ENCODE results near the gene RANBP17. TPM values are rescaled to one million over a fixed set of nuclear protein-coding genes. Genes with fewer than 3 reads are reported as not detected.

RANBP17 gene
- total RNA-seq, 1 donor from 2014 or later, result 12.3 TPM

DNA sequence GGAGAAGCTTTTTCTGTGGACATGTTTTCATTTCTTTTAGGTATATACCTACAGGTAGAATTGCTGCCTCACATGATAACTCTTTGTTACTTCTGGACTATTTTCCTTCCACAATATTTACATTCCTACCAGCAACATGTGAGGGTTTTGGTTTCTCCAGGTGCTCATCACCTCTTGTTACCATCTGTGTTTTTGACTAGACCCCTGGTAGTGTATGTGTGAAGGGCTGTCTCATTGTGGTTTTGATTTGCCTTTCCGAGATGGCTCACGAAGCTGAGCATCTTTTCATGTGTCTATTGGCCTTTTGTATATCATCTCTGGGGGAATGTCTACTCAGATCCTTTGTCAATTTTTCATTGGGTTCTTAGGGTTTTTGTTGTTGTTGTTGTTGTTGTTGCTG lies 17.2 kb upstream of the RANBP17 start:
- TF ChIP-seq, protein P1, sequence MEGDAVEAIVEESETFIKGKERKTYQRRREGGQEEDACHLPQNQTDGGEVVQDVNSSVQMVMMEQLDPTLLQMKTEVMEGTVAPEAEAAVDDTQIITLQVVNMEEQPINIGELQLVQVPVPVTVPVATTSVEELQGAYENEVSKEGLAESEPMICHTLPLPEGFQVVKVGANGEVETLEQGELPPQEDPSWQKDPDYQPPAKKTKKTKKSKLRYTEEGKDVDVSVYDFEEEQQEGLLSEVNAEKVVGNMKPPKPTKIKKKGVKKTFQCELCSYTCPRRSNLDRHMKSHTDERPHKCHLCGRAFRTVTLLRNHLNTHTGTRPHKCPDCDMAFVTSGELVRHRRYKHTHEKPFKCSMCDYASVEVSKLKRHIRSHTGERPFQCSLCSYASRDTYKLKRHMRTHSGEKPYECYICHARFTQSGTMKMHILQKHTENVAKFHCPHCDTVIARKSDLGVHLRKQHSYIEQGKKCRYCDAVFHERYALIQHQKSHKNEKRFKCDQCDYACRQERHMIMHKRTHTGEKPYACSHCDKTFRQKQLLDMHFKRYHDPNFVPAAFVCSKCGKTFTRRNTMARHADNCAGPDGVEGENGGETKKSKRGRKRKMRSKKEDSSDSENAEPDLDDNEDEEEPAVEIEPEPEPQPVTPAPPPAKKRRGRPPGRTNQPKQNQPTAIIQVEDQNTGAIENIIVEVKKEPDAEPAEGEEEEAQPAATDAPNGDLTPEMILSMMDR (IDR thresholded peaks at IDR 0.05), result no peak

DNA sequence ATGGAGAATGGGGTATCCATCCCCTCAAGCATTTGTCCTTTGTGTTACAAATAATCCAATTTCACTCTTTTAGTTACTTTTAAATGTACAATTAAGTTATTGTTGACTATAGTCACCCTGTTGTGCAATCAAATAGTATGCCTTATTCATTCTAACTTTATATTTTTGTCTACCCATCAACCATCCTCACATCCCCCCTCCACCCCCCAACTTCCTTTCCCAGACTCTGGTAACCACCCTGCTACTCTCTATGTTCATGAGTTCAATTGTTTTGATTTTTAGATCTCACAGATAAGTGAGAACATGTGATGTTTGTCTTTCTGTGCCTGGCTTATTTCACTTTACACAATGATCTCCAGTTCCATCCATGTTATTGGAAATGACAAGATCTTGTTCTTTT lies 15.4 kb upstream of the RANBP17 start:
- H3K4me1 ChIP-seq, result no peaks in the 10 kb centered on the region
- no peaks in the 10 kb centered on the region for H3K36me3 ChIP-seq
- no peaks in the 10 kb centered on the region for H3K27me3 ChIP-seq (ENCODE audit: low read depth)
- no peak overlapping the region for H3K27ac ChIP-seq
- intact Hi-C loops (cut with DNase I), result no loop called here
- no peak for ATAC-seq
- no peaks in the 10 kb centered on the region for H3K9me3 ChIP-seq
- no peak for DNase-seq
- TF ChIP-seq, protein P1 (IDR thresholded peaks at IDR 0.05), result no peak
- H3K4me3 ChIP-seq, result no peak overlapping the region

More for the DNA sequence above, 17.2 kb upstream of the RANBP17 start:
- H3K36me3 ChIP-seq, result no peaks in the 10 kb centered on the region
- H3K27me3 ChIP-seq (ENCODE audit: low read depth), result no peaks in the 10 kb centered on the region
- H3K4me3 ChIP-seq, result no peak overlapping the region
- no peaks in the 10 kb centered on the region for H3K4me1 ChIP-seq
- no peaks in the 10 kb centered on the region for H3K9me3 ChIP-seq
- DNase-seq, result no peak
- ATAC-seq, result no peak
- intact Hi-C loops (cut with DNase I), result no loop called here
- no peak overlapping the region for H3K27ac ChIP-seq

- TF ChIP-seq, protein P1 (IDR thresholded peaks at IDR 0.05), result no peak
- ATAC-seq, result no peak
- Histone ChIP-seq H3K4me3 (no peak overlapping the region), H3K27ac (no peak overlapping the region), H3K36me3 (no peaks in the 10 kb centered on the region), H3K9me3 (no peaks in the 10 kb centered on the region), H3K27me3 (ENCODE audit: low read depth) (no peaks in the 10 kb centered on the region), H3K4me1 (no peaks in the 10 kb centered on the region)
- intact Hi-C loops (cut with DNase I), result no loop called here
- DNase-seq, result no peak
Measured at GRCh38 chr5:170846846-170847245, 15.0 kb upstream of the RANBP17 start.

GRCh38 chr5:170848033-170848432 lies 13.8 kb upstream of the RANBP17 start:
- intact Hi-C loops (cut with DNase I), result no loop called here
- Histone ChIP-seq H3K9me3 (no peaks in the 10 kb centered on the region), H3K27me3 (ENCODE audit: low read depth) (no peaks in the 10 kb centered on the region), H3K4me1 (no peaks in the 10 kb centered on the region), H3K4me3 (no peak overlapping the region), H3K36me3 (no peaks in the 10 kb centered on the region), H3K27ac (no peak overlapping the region)
- TF ChIP-seq, protein P1 (IDR thresholded peaks at IDR 0.05), result no peak
- ATAC-seq (peak; percentile 35 to 64), DNase-seq (no peak)

DNA sequence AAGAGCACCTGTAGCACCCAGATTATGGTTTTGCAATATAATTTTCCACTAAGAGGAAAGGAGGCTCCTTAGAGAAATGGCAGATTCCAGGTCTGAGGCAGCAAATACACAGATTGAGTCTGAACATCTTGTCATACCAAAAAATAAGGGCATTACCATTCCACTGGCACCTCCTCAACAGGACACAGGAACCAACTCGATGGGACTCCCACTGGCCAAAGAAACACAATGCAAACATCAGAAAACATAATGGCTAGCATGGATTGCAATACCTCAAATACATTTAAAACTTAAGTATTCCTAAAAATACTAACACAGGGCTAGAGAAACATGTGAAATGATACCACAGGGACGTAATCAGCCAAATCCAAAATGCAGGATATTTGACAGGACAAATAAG lies 12.4 kb upstream of the RANBP17 start:
- intact Hi-C loops (cut with DNase I), result no loop called here
- Histone ChIP-seq H3K4me3 (no peak overlapping the region), H3K27ac (no peak overlapping the region), H3K27me3 (ENCODE audit: low read depth) (no peaks in the 10 kb centered on the region), H3K9me3 (no peaks in the 10 kb centered on the region), H3K36me3 (no peaks in the 10 kb centered on the region), H3K4me1 (no peaks in the 10 kb centered on the region)
- TF ChIP-seq, protein P1 (IDR thresholded peaks at IDR 0.05), result no peak
- DNase-seq (no peak), ATAC-seq (no peak)

DNA sequence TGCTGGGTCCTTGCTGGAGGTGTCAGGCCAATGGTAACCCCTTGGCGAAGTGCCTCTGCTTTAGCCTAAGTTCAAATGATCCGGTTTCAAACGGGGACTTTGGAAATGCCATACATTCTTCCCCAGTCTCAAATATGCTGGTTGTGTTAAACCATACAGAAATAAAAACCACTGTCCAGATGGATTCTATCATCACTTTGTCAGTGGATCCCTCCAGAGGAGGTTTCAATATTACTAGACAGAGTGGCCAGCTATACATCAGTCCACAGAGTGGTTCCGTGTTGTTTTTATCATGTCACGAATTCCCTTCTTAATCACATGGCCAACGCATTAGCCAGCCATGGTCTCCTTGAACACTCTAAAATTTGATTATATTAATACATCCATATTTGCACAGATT lies 7.3 kb upstream of the RANBP17 start:
- Histone ChIP-seq H3K4me3 (no peak overlapping the region), H3K9me3 (no peaks in the 10 kb centered on the region), H3K27me3 (ENCODE audit: low read depth) (no peaks in the 10 kb centered on the region), H3K27ac (no peak overlapping the region), H3K4me1 (no peaks in the 10 kb centered on the region), H3K36me3 (no peaks in the 10 kb centered on the region)
- no peak for DNase-seq
- intact Hi-C loops (cut with DNase I), result no loop called here
- ATAC-seq, result no peak
- TF ChIP-seq, protein P1 (IDR thresholded peaks at IDR 0.05), result no peak

Measured in lower lobe of right lung (tissue), 2 donors.